Thyroid gland (tissue), 4 donors: ENCODE data around the gene ZFC3H1.

ENCODE experiments used
- CTCF ChIP-seq, 6 experiments: fragments of 200-600 bp in 3 of 6; fragments of 450-650 bp in 3 of 6; sonication (generic) in 3 of 6; IDR thresholded peaks; one replicate each; pipeline ENCODE4 v1.5.1; 2016 to 2019; ENCODE audit warnings: antibody characterized with exemption in 6 of 6, mild to moderate bottlenecking in 2 of 6, inconsistent platforms in 1 of 6, moderate library complexity in 1 of 6
- POLR2A ChIP-seq, 2 donors: fragments of 450-650 bp; IDR thresholded peaks; one replicate each; pipeline ENCODE4 v1.6.1; 2017; ENCODE audit warnings: antibody characterized with exemption in 2 of 2, mild to moderate bottlenecking in 2 of 2, moderate library complexity in 1 of 2

GRCh38 chr12:71655495-71655894, 8.2 kb downstream of the ZFC3H1 start:
- TF ChIP-seq CTCF (IDR thresholded peaks at IDR 0.05): no peak
- TF ChIP-seq POLR2A (IDR thresholded peaks at IDR 0.05): no peak
